ENCODE results near the gene TRANK1. TPM values are rescaled to one million over a fixed set of nuclear protein-coding genes. Genes with fewer than 3 reads are reported as not detected.

Gene TRANK1
- total RNA-seq, 1 experiment from 2014 or later = 10.3 TPM

- no peak for DNase-seq
- Mint-ChIP-seq H3K27ac (ENCODE audit: unreplicated experiment) (no peak overlapping the region), H3K4me1 (ENCODE audit: low read depth, unreplicated experiment) (no peaks in the 10 kb centered on the region), H3K4me3 (ENCODE audit: low read depth, unreplicated experiment) (no peak overlapping the region), H3K27me3 (ENCODE audit: unreplicated experiment) (peaks cover 92% of the 10 kb centered on the region), H3K9me3 (ENCODE audit: low read depth, unreplicated experiment) (no peaks in the 10 kb centered on the region), H3K36me3 (ENCODE audit: insufficient read depth, unreplicated experiment) (no peaks in the 10 kb centered on the region)
- intact Hi-C loops (cut with micrococcal nuclease; ENCODE audit: unreplicated experiment) = no loop called here
- CTCF ChIA-PET = no interaction called here
- no peak for TF ChIP-seq CTCF (IDR thresholded peaks at IDR 0.05; ENCODE audit: unreplicated experiment)
- no TSS peak for BruUV-seq (replicated peaks)
Measured at GRCh38 chr3:36786921-36787890, 157.6 kb downstream of the TRANK1 start.

- H3K4me3 Mint-ChIP-seq (ENCODE audit: low read depth, unreplicated experiment) = no peak overlapping the region
- no peaks in the 10 kb centered on the region for H3K9me3 Mint-ChIP-seq (ENCODE audit: low read depth, unreplicated experiment)
- no peak for TF ChIP-seq CTCF (IDR thresholded peaks at IDR 0.05; ENCODE audit: unreplicated experiment)
- H3K4me1 Mint-ChIP-seq (ENCODE audit: low read depth, unreplicated experiment) = no peaks in the 10 kb centered on the region
- no TSS peak for BruUV-seq (replicated peaks)
- H3K27me3 Mint-ChIP-seq (ENCODE audit: unreplicated experiment) = peaks cover 79% of the 10 kb centered on the region
- intact Hi-C loops (cut with micrococcal nuclease; ENCODE audit: unreplicated experiment) = no loop called here
- no peaks in the 10 kb centered on the region for H3K36me3 Mint-ChIP-seq (ENCODE audit: insufficient read depth, unreplicated experiment)
- CTCF ChIA-PET = no interaction called here
- no peak for DNase-seq
- H3K27ac Mint-ChIP-seq (ENCODE audit: unreplicated experiment) = no peak overlapping the region
Measured at GRCh38 chr3:36784138-36784635, 160.7 kb downstream of the TRANK1 start.

- Mint-ChIP-seq H3K27me3 (ENCODE audit: unreplicated experiment) (peaks cover 48% of the 10 kb centered on the region), H3K27ac (ENCODE audit: unreplicated experiment) (no peak overlapping the region), H3K4me1 (ENCODE audit: low read depth, unreplicated experiment) (no peaks in the 10 kb centered on the region), H3K36me3 (ENCODE audit: insufficient read depth, unreplicated experiment) (no peaks in the 10 kb centered on the region), H3K9me3 (ENCODE audit: low read depth, unreplicated experiment) (no peaks in the 10 kb centered on the region), H3K4me3 (ENCODE audit: low read depth, unreplicated experiment) (no peak overlapping the region)
- CTCF ChIA-PET = no interaction called here
- TF ChIP-seq CTCF (IDR thresholded peaks at IDR 0.05; ENCODE audit: unreplicated experiment) = no peak
- no peak for DNase-seq
- intact Hi-C loops (cut with micrococcal nuclease; ENCODE audit: unreplicated experiment) = no loop called here
- BruUV-seq (replicated peaks) = no TSS peak
Measured at GRCh38 chr3:36777424-36778218, 167.2 kb downstream of the TRANK1 start.

Other genes starting within 250 kb of the TRANK1 start
- not detected in 2 replicates for gene DCLK3, start 180.5 kb downstream of the TRANK1 start, total RNA-seq (2022)
- 13.2 and 15.6 TPM in 2 replicates for gene EPM2AIP1, start 48.1 kb upstream of the TRANK1 start, total RNA-seq (2022)
- gene MLH1, start 48.5 kb upstream of the TRANK1 start, total RNA-seq (2022) = 30.1 and 32.8 TPM in 2 replicates
- gene LRRFIP2, start 229.5 kb upstream of the TRANK1 start, total RNA-seq (2022) = 38.8 and 41.9 TPM in 2 replicates